ENCODE results near the gene MUC20.
"Not testable (repeated sequence)": the region's sequence is repeated elsewhere in the genome, so short reads cannot be mapped to it uniquely, and the experiment has no call there.

The MUC20 gene

GRCh38 chr3:195692781-195693427 lies 27.9 kb upstream of the MUC20 start:
- in situ Hi-C loops (cut with HindIII; ENCODE audit: low sequenced_read_pairs) = no loop called here

DNA sequence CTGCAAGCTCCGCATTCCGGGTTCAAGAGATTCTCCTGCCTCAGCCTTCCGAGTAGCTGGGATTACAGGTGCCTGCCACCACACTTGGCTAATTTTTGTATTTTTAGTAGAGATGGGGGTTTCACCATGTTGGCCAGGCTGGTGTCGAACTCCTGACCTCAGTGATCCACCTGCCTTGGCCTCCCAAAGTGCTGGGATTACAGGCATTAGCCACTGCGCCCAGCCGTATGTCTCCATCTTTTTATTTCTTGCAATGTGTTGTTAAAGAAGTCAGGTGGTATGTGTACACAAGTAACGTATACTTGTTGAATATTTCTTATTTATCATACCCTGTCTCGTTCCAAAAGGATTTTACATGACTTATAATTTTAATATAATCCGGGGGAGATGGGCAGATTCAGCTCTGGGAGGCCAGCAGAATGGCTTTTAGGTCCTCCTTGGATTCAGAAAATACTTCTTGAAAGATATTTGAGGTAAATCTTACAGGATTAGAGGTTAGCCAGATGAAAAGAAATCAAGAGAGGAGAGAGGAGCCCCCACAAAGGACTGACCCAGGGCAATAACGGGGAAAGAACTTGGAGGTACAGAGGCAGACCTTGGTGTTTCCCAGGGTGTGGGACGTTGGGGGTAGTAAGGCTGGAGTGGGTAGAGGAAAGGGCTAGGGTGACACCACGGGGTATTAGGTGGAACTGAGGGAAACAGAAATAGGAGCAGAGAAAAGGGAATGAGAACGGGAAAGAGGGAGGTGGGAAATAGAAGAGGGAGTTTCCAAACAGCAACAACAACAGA lies 27.2 kb upstream of the MUC20 start:
- in situ Hi-C loops (cut with HindIII; ENCODE audit: low sequenced_read_pairs) = no loop called here

DNA sequence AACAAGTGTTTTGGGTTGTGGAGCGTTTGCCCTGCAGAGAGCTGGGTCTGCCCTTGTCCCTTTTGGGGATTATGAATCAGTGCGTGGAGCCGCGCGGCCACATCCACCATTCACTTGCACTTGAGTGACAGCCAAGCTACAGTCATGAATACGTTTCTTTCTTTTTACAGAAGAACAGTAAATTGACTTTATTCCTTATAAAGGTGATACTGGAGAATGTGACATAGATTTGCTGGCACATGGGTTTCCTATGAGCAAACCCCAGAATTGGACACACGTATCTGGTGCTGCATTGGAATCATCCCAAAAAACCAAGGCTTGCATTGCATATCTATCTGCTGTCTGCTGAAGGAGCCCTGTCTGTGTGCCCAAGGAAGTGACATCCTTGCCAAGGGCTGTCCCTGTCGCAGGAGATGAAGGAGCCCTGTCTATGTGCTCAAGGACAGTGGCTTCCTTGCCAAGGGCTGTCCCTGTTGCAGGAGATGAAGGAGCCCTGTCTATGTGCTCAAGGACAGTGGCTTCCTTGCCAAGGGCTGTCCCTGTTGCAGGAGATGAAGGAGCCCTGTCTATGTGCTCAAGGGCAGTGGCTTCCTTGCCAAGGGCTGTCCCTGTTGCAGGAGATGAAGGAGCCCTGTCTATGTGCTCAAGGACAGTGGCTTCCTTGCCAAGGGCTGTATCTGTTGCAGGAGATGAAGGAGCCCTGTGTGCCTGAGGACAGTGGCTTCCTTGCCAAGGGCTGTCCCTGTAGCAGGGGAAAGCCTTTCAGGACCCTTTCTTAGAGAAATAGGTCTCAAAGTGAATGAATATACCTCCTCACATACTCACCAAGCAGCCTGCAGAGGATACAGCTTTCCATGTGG lies 26.3 kb upstream of the MUC20 start:
- in situ Hi-C loops (cut with HindIII; ENCODE audit: low sequenced_read_pairs) = not testable (repeated sequence)

GRCh38 chr3:195696632-195697278 lies 24.0 kb upstream of the MUC20 start:
- in situ Hi-C loops (cut with HindIII; ENCODE audit: low sequenced_read_pairs) = no loop called here

GRCh38 chr3:195697582-195698324 lies 23.0 kb upstream of the MUC20 start:
- in situ Hi-C loops (cut with HindIII; ENCODE audit: low sequenced_read_pairs) = no loop called here

DNA sequence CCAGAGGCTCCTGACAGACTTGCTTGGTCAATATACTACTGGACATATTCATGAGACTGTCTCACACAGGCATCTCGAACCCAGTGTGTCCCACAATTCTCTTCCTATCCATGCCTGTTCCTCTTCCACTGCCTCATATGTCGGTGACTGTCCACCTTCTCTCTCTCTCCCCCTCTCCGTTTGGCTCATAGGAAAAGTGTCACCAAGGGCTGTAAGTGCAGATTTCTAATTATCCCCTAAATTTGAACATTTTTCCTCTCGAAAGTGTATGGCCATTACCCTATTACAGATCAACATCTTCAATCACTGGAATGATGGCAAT lies 22.5 kb upstream of the MUC20 start:
- in situ Hi-C loops (cut with HindIII; ENCODE audit: low sequenced_read_pairs) = no loop called here

DNA sequence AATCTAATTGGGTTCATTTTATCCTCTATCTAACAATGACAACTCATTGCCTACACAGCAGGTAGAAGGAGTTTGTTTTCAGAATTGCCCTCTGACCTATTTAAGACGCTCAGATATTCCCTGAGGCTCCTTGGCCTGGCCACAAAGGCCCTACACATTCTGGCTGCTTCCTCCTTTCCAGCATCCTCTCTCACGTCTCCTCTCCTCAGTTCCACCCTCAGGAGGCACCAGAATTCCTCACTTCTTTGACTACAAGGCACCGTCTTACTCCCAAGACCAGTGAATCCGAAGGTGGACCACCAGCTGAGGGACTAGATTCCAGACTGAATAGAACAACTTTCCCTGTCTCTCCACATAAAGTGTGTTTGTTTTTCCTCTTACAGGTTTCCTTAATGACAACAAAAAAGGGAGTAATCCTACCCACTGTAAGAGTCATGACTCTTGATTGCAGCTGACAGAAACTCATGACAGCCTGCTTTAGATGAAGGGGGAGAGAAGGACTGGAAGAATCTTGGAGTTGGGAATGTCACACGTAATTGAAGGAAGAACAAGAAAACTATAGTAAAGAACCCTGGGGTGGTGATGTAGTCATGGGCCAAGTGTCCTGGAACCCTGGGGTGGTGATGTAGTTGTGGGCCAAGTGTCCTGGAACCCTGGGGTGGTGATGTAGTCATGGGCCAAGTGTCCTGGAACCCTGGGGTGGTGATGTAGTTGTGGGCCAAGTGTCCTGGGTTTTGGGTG lies 22.0 kb upstream of the MUC20 start:
- in situ Hi-C loops (cut with HindIII; ENCODE audit: low sequenced_read_pairs) = no loop called here

DNA sequence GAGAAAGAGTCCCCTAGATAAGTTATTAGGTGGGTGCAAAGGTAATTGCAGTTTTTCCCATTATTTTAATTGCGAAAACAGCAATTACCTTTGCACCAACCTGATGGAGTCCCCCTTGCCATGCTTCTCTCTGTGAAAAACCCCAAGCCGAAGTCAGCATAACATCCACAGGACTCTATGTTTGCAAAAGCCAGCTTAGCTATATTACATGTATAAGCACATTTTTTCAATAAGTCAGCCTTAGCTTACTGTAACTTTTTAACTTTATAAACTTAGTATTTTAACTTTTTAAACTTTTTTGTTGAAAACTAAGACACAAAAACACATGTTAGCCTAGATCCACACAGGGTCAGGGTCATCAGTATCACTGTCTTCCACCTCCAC lies 21.4 kb upstream of the MUC20 start:
- in situ Hi-C loops (cut with HindIII; ENCODE audit: low sequenced_read_pairs) = no loop called here

- in situ Hi-C loops (cut with HindIII; ENCODE audit: low sequenced_read_pairs) = no loop called here
These were observed 20.9 kb upstream of the MUC20 start for GRCh38 chr3:195699860-195700259.

- in situ Hi-C loops (cut with HindIII; ENCODE audit: low sequenced_read_pairs) = no loop called here
These were observed 20.5 kb upstream of the MUC20 start for GRCh38 chr3:195700319-195700718.

GRCh38 chr3:195701042-195701915 lies 19.5 kb upstream of the MUC20 start:
- in situ Hi-C loops (cut with HindIII; ENCODE audit: low sequenced_read_pairs) = no loop called here

GRCh38 chr3:195703776-195704175 lies 17.0 kb upstream of the MUC20 start:
- in situ Hi-C loops (cut with HindIII; ENCODE audit: low sequenced_read_pairs) = no loop called here

- in situ Hi-C loops (cut with HindIII; ENCODE audit: low sequenced_read_pairs) = no loop called here
These were observed 16.3 kb upstream of the MUC20 start for GRCh38 chr3:195704433-195704999.

DNA sequence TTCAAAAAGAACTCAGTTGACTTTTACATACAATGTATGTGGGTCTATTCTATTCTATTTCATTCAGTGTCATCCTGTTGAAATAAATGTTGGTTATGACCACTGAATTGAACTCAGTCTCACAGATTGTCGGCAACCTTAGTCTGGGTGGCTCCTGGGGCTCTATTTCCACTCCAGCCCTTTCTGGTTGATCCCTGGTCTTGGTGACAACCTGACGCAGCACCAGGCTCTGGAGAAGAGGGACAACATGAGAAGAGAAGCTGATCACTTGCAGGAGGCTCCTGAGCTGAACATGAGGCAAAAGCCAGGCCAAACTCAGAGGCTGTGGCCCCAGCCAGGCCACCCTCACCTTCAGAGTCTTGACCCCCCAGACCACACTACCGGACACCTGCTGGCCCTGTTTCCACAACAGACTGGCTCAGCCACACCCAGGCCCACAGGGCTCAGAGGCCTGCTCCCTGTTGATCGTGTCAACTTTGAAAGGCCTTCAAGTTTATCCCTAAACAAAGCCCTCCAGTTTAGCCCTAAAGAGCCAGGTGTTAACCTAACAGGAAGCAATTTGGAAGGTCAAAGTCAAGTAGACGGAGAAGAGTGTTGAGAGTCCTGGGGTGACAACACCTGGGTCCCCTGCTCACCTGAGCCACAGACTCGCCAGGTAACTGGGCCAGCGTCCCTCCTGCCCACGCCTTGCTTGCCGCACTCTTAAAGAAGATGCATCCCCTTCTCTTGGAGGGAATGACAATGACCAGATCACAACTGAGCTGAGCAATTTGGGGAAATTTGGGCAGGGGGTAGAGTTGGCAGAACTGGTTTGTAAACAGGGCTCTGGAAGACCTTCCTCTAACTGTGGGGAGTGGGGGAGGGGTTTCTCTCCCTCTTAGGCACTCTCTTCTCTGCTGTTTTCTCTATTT lies 15.4 kb upstream of the MUC20 start:
- in situ Hi-C loops (cut with HindIII; ENCODE audit: low sequenced_read_pairs) = no loop called here

DNA sequence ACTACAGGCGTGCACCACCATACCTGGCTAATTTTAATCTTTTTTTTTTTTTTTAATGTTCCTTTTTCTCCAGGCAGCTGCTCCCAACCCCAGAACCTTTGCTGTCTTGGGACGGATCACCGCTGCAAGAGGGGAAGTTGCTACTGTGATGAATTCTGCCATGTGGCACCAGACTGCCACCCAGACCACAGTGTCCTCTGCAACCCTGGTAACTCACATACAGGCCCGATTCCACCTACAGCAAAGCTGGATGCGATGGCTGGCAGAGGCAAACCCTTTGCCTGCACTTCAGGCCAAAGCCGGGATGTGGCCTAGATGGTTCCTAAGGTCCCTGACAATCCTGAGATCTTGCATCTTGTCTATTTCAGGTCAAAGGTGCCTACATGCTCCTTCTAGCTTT lies 12.7 kb upstream of the MUC20 start:
- in situ Hi-C loops (cut with HindIII; ENCODE audit: low sequenced_read_pairs) = no loop called here

- in situ Hi-C loops (cut with HindIII; ENCODE audit: low sequenced_read_pairs) = no loop called here
These were observed 11.9 kb upstream of the MUC20 start for GRCh38 chr3:195708626-195709481.

- in situ Hi-C loops (cut with HindIII; ENCODE audit: low sequenced_read_pairs) = no loop called here
These were observed 11.1 kb upstream of the MUC20 start for GRCh38 chr3:195709676-195710085.
